OCI-LY7 (cell line): ENCODE measurements around the gene BICDL2. TPM values are rescaled to one million over a fixed set of nuclear protein-coding genes. Genes with fewer than 3 reads are reported as not detected.
A peak's percentile ranks its signal among the peaks of the same experiment; 100 is the strongest.

ENCODE experiments used
- BruUV-seq: library from RNA; stranded (reverse); fragments of 400-500 nt; replicated peaks from 2 replicates; lab custom pipeline; 2021; lab: Mats Ljungman, UMichigan
- CTCF ChIA-PET: fragments of 300-600 bp; sonication (Branson Sonifier 250); formaldehyde crosslinking; loops from one replicate; lab custom pipeline; 2022; ENCODE audit warnings: antibody characterized with exemption; ENCODE audit not compliant: unreplicated experiment; lab: Charles Lee
- POLR2A ChIA-PET: fragments of 300-600 bp; sonication (Branson Sonifier 250); formaldehyde crosslinking; loops from one replicate; lab custom pipeline; 2022; ENCODE audit warnings: antibody characterized with exemption; lab: Charles Lee
- DNase-seq: peaks from one replicate; pipeline ENCODE4 v3.0.0-alpha.2; 2015; ENCODE audit warnings: low spot score
- H2AFZ ChIP-seq: fragments of 200-600 bp; sonication (generic), shearing (Covaris generic); 2 replicates; pipeline ENCODE4 v1.6.1; 2014; ENCODE audit warnings: mild to moderate bottlenecking, antibody characterized with exemption, low read length, moderate library complexity
- H3K27ac ChIP-seq: fragments of 200-600 bp; sonication (generic); 2 replicates; pipeline ENCODE4 v1.5.1; 2014; ENCODE audit warnings: mixed run types, low read depth, mild to moderate bottlenecking, moderate library complexity, low read length, inconsistent platforms; ENCODE audit not compliant: poor library complexity, severe bottlenecking
- H3K36me3 ChIP-seq: fragments of 200-600 bp; sonication (generic); 2 replicates; pipeline ENCODE4 v1.6.1; 2014; ENCODE audit warnings: mild to moderate bottlenecking, antibody characterized with exemption, low read length, moderate library complexity, mixed read lengths; ENCODE audit not compliant: insufficient read depth
- H3K4me1 ChIP-seq: fragments of 200-600 bp; sonication (generic); 2 replicates; pipeline ENCODE4 v1.5.1; 2014; ENCODE audit warnings: mild to moderate bottlenecking, low read length; ENCODE audit not compliant: insufficient read depth, poor library complexity, severe bottlenecking
- H3K4me2 ChIP-seq: fragments of 200-600 bp; sonication (generic); 2 replicates; pipeline ENCODE4 v1.6.1; 2014; ENCODE audit warnings: mild to moderate bottlenecking, low read length
- H3K4me3 ChIP-seq: fragments of 200-600 bp; sonication (generic); 2 replicates; pipeline ENCODE4 v1.5.1; 2014; ENCODE audit warnings: mild to moderate bottlenecking, low read depth, low read length; ENCODE audit not compliant: poor library complexity, severe bottlenecking
- H3K79me2 ChIP-seq: fragments of 200-600 bp; sonication (generic); 2 replicates; pipeline ENCODE4 v1.6.1; 2016; ENCODE audit warnings: low read depth, mild to moderate bottlenecking, low read length, moderate library complexity, mixed read lengths; ENCODE audit not compliant: insufficient read depth
- H3K9me2 ChIP-seq: fragments of 200-600 bp; sonication (generic); 2 replicates; pipeline ENCODE4 v1.6.1; 2016; ENCODE audit warnings: mild to moderate bottlenecking, low read length, mixed read lengths; ENCODE audit not compliant: insufficient read depth
- H3K9me3 ChIP-seq: fragments of 200-600 bp; sonication (generic); 2 replicates; pipeline ENCODE4 v1.6.1; 2014; ENCODE audit warnings: mild to moderate bottlenecking, mixed run types, low read length, mixed read lengths
- H4K20me1 ChIP-seq: fragments of 200-600 bp; sonication (generic); 2 replicates; pipeline ENCODE4 v1.6.1; 2014; ENCODE audit warnings: mild to moderate bottlenecking, antibody characterized with exemption, low read length, moderate library complexity, mixed read lengths; ENCODE audit not compliant: insufficient read depth
- EZH2phosphoT487 ChIP-seq: fragments of 200-600 bp; sonication (generic); IDR thresholded peaks from 2 replicates; pipeline ENCODE4 v1.6.1; 2018; ENCODE audit warnings: low read depth, borderline replicate concordance, mild to moderate bottlenecking, mixed run types, antibody characterized with exemption, low read length, moderate library complexity, mixed read lengths
- intact Hi-C: fragments of 100-400 bp; cut with micrococcal nuclease; formaldehyde crosslinking; loops from one replicate; pipeline ENCODE4 v1.10.0; 2022; ENCODE audit not compliant: unreplicated experiment
- total RNA-seq, 2 experiments: library from RNA; depleted of rRNA in 1 of 2; stranded (reverse); fragments of >200 nt in 1 of 2; shearing (Covaris generic) in 1 of 2; gene quantifications; 2 replicates each; pipeline ENCODE4 v1.2.3, GENCODE V29; 2014 to 2022
- TF ChIP-seq, protein P1 (sequence below): fragments of 200-600 bp; sonication (generic); conservative IDR thresholded peaks from 2 replicates; pipeline ENCODE4 v1.5.1; 2014; ENCODE audit warnings: mild to moderate bottlenecking, antibody characterized with exemption, low read length, moderate library complexity, mixed read lengths

Gene BICDL2
- total RNA-seq, 2 experiments from 2014 or later = not detected

DNA sequence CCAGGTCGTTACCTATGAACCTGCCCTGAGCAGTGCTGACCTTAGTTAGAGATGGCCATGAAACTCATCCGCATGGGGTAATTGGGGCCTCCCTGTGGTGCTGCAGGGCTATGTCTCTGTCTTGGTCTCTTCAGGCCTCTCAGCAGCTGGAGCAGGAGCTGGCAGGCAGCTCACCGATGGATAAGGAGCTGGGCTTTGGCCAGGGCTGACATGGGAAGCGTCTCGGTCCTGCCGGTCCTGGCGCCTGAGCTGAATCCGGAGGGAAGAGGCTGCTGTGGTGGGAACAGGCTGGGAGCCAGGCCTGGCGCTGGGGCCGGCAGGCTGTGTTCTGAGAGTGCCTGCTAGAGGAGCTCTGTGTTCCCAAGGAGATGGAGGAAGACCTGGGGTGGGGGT lies 38.8 kb upstream of the BICDL2 start:
- Histone ChIP-seq H3K36me3 (no peaks in the 10 kb centered on the region; the same call in 1 of the 2 replicates), H3K79me2 (no peaks in the 10 kb centered on the region), H4K20me1 (no peaks in the 10 kb centered on the region), H3K4me3 (peak overlapping the region; percentile 29), H3K4me2 (peak overlapping the region; percentile 55; the same call in 1 of the 2 replicates), H3K4me1 (peaks cover 22% of the 10 kb centered on the region), H3K27ac (no peak overlapping the region), H3K9me2 (no peaks in the 10 kb centered on the region), H2AFZ (peak overlapping the region; percentile 74), H3K9me3 (0 out of 2 replicates have a peak, but pooled peaks cover 6% of the 10 kb centered on the region)
- intact Hi-C loops = loop anchor here (1.0 kb wide), 1 partner anchor 16 kb away; no protein-coding TSS in a partner anchor
- DNase-seq = no peak
- ChIA-PET CTCF (no interaction called here), POLR2A (interaction anchor here (1.2 to 1.3 kb wide), 2 partner anchors 27 to 54 kb away, joined by 3 read pairs; no protein-coding TSS in a partner anchor)
- no TSS peak for BruUV-seq
- TF ChIP-seq EZH2phosphoT487 = no peak
- TF ChIP-seq, protein P1, sequence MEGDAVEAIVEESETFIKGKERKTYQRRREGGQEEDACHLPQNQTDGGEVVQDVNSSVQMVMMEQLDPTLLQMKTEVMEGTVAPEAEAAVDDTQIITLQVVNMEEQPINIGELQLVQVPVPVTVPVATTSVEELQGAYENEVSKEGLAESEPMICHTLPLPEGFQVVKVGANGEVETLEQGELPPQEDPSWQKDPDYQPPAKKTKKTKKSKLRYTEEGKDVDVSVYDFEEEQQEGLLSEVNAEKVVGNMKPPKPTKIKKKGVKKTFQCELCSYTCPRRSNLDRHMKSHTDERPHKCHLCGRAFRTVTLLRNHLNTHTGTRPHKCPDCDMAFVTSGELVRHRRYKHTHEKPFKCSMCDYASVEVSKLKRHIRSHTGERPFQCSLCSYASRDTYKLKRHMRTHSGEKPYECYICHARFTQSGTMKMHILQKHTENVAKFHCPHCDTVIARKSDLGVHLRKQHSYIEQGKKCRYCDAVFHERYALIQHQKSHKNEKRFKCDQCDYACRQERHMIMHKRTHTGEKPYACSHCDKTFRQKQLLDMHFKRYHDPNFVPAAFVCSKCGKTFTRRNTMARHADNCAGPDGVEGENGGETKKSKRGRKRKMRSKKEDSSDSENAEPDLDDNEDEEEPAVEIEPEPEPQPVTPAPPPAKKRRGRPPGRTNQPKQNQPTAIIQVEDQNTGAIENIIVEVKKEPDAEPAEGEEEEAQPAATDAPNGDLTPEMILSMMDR = no peak

DNA sequence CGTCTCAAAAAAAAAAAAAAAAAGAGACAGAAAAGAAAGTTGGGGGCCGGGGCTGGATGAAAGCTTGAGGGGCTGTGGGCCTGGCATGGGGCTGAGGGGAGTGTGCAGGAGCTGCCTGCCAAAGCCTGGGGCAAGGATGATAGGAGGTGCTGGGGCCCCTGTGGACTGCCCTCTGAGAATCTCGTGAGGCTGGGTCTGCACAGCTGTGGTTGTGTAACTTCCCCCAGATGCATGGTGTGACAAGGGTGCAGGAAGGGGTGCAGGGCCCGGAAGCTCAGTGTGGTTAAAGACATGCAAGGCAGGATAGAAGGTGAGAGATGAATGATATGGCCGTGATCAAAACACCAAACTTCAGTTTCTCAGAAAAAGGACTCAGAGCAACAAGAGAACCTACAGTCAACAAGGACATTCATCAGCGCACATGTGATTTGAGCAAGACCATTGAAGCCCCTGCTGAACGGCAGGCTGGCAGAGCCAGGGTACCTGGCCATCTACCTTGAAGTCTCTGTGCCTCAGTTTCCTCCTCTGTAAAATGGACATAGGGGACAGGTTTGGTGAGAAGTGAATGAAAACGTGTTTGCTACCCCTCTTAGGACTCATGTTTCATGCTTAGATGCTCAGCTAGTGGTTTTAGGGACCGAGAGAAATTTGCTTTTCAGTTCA lies 38.2 kb upstream of the BICDL2 start:
- H3K4me1 ChIP-seq = peaks cover 22% of the 10 kb centered on the region
- CTCF ChIA-PET = no interaction called here
- peak overlapping the region; percentile 55 for H3K4me2 ChIP-seq
- intact Hi-C loops = loop anchor here (1.0 kb wide), 1 partner anchor 16 kb away; no protein-coding TSS in a partner anchor
- no peaks in the 10 kb centered on the region for H4K20me1 ChIP-seq
- H3K9me2 ChIP-seq = no peaks in the 10 kb centered on the region
- peak overlapping the region; percentile 29 for H3K4me3 ChIP-seq
- DNase-seq = peak; percentile 83
- 0 out of 2 replicates have a peak, but pooled peaks cover 6% of the 10 kb centered on the region for H3K9me3 ChIP-seq
- no peaks in the 10 kb centered on the region for H3K79me2 ChIP-seq
- peak overlapping the region; percentile 37 for H3K27ac ChIP-seq
- peak overlapping the region; percentile 74 for H2AFZ ChIP-seq
- no TSS peak for BruUV-seq
- POLR2A ChIA-PET = interaction anchor here (0.6 to 1.3 kb wide), 7 partner anchors 18 to 1541 kb away, joined by 3 to 5 read pairs (median 3); partner anchors contain the start of gene ZNF213
- no peaks in the 10 kb centered on the region; the same call in 1 of the 2 replicates for H3K36me3 ChIP-seq
- no peak for TF ChIP-seq EZH2phosphoT487
- TF ChIP-seq, protein P1 = no peak

DNA sequence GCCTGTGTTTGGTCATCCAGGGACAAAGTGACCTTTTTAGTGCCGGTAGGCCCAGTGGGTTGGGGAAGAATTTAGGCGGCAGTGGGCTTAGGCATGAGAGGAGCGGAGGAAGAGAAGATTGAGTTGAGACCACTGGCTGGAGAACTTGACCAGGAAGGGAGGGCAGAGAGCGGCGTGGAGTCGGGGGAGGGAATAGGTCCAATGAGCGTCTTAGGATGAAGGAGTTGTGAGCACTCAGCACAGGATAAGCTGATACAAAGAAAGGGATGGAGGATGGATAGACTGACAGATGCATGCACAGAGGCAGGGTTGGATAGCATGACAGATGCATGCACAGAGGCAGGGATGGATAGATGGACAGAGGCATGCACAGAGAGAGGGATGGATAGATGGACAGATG lies 36.7 kb upstream of the BICDL2 start:
- Histone ChIP-seq H3K79me2 (no peaks in the 10 kb centered on the region), H2AFZ (no peak overlapping the region), H3K9me2 (no peaks in the 10 kb centered on the region), H4K20me1 (no peaks in the 10 kb centered on the region), H3K4me2 (no peak overlapping the region), H3K4me1 (peaks cover 22% of the 10 kb centered on the region), H3K36me3 (no peaks in the 10 kb centered on the region; the same call in 1 of the 2 replicates), H3K4me3 (no peak overlapping the region), H3K27ac (no peak overlapping the region), H3K9me3 (0 out of 2 replicates have a peak, but pooled peaks cover 6% of the 10 kb centered on the region)
- CTCF ChIA-PET = no interaction called here
- intact Hi-C loops = no loop called here
- DNase-seq = no peak
- POLR2A ChIA-PET = no interaction called here
- TF ChIP-seq, protein P1 = no peak
- TF ChIP-seq EZH2phosphoT487 = no peak
- BruUV-seq = no TSS peak
